VCaP (cell line): ENCODE measurements around the gene FBXO8.

Experiments used
- H3K27ac ChIP-seq: fragments of 450-650 bp; 2 replicates; pipeline ENCODE4 v1.5.1; 2017
- CTCF ChIP-seq: fragments of 450-650 bp; conservative IDR thresholded peaks from 2 replicates; pipeline ENCODE4 v1.5.1; 2017; ENCODE audit warnings: mild to moderate bottlenecking, moderate library complexity

Gene FBXO8

GRCh38 chr4:174236359-174236758, 47.1 kb downstream of the FBXO8 start:
- H3K27ac ChIP-seq = no peak overlapping the region
- TF ChIP-seq CTCF = no peak

- TF ChIP-seq CTCF = no peak
- H3K27ac ChIP-seq = no peak overlapping the region
Measured at GRCh38 chr4:174230680-174231079, 52.8 kb downstream of the FBXO8 start.

GRCh38 chr4:174230148-174230547, 53.3 kb downstream of the FBXO8 start:
- TF ChIP-seq CTCF = no peak
- H3K27ac ChIP-seq = no peak overlapping the region

- no peak for TF ChIP-seq CTCF
- no peak overlapping the region for H3K27ac ChIP-seq
Measured at GRCh38 chr4:174228988-174229387, 54.5 kb downstream of the FBXO8 start.

GRCh38 chr4:174225349-174226049, 58.0 kb downstream of the FBXO8 start:
- no peak overlapping the region for H3K27ac ChIP-seq
- TF ChIP-seq CTCF = no peak

GRCh38 chr4:174224550-174224949, 58.9 kb downstream of the FBXO8 start:
- no peak for TF ChIP-seq CTCF
- H3K27ac ChIP-seq = no peak overlapping the region

GRCh38 chr4:174222266-174222872, 61.1 kb downstream of the FBXO8 start:
- TF ChIP-seq CTCF = peak; percentile 89
- no peak overlapping the region for H3K27ac ChIP-seq
